SJSA1 (cell line): Measurements from ENCODE around the gene SPANXN3. TPM values are rescaled to one million over a fixed set of nuclear protein-coding genes. Genes with fewer than 3 reads are reported as not detected.
"Not testable (repeated sequence)": the region's sequence is repeated elsewhere in the genome, so short reads cannot be mapped to it uniquely, and the experiment has no call there.

ENCODE experiments used
- DNase-seq, 2 experiments: peaks; one replicate each; pipeline ENCODE4 v3.0.0-alpha.2; 2015 to 2020; ENCODE audit warnings: low spot score in 2 of 2, low read depth in 1 of 2
- H3K27ac ChIP-seq: fragments of 250-450 bp; sonication (Bioruptor Pico); 2 replicates; pipeline ENCODE4 v1.5.1; 2020; ENCODE audit warnings: mild to moderate bottlenecking, moderate library complexity
- H3K27me3 ChIP-seq: fragments of 250-450 bp; sonication (Bioruptor Pico); replicated peaks from 2 replicates; pipeline ENCODE4 v1.5.1; 2020; ENCODE audit warnings: mild to moderate bottlenecking, moderate library complexity
- H3K36me3 ChIP-seq: fragments of 250-450 bp; sonication (Bioruptor Pico); 2 replicates; pipeline ENCODE4 v1.5.1; 2020; ENCODE audit warnings: mild to moderate bottlenecking
- H3K4me1 ChIP-seq: fragments of 250-450 bp; sonication (Bioruptor Pico); replicated peaks from 2 replicates; pipeline ENCODE4 v1.6.1; 2021; ENCODE audit warnings: mild to moderate bottlenecking
- H3K4me3 ChIP-seq: fragments of 250-450 bp; sonication (Bioruptor Pico); 2 replicates; pipeline ENCODE4 v1.5.1; 2020; ENCODE audit warnings: mild to moderate bottlenecking
- H3K9me3 ChIP-seq: fragments of 250-450 bp; sonication (Bioruptor Pico); replicated peaks from 2 replicates; pipeline ENCODE4 v1.5.1; 2020; ENCODE audit warnings: mild to moderate bottlenecking
- total RNA-seq: library from RNA; depleted of rRNA; stranded (reverse); fragments of >200 nt; shearing (Covaris generic); gene quantifications from 2 replicates; pipeline ENCODE4 v1.2.3, GENCODE V29; 2014; rRNA removed

Gene SPANXN3
- not detected in 2 replicates for total RNA-seq

GRCh38 chrX:143517375-143517774, at the start of gene SPANXN3:
SPANXN3 (minus strand) TSS chrX:143517475; CDS start chrX:143517391, 84 bp downstream.
- H3K4me1 ChIP-seq, H3K27ac ChIP-seq, H3K27me3 ChIP-seq, H3K9me3 ChIP-seq, H3K4me3 ChIP-seq, DNase-seq, H3K36me3 ChIP-seq: not testable (repeated sequence)

- Histone ChIP-seq H3K4me3 (no peak overlapping the region), H3K4me1 (no peaks in the 10 kb centered on the region), H3K36me3 (no peaks in the 10 kb centered on the region), H3K9me3 (no peaks in the 10 kb centered on the region), H3K27ac (no peak overlapping the region), H3K27me3 (no peaks in the 10 kb centered on the region)
- DNase-seq, result no peak
Observed at GRCh38 chrX:143536176-143536575, 18.9 kb upstream of the SPANXN3 start.

GRCh38 chrX:143502196-143502595, 15.1 kb downstream of the SPANXN3 start:
- not testable (repeated sequence) for H3K27ac ChIP-seq, H3K9me3 ChIP-seq, H3K36me3 ChIP-seq, H3K27me3 ChIP-seq, H3K4me1 ChIP-seq, H3K4me3 ChIP-seq, DNase-seq

GRCh38 chrX:143500751-143501150, 16.5 kb downstream of the SPANXN3 start:
- no peak overlapping the region for H3K27ac ChIP-seq
- no peaks in the 10 kb centered on the region for H3K9me3 ChIP-seq
- no peaks in the 10 kb centered on the region for H3K36me3 ChIP-seq
- no peak overlapping the region for H3K4me3 ChIP-seq
- no peaks in the 10 kb centered on the region for H3K27me3 ChIP-seq
- no peak for DNase-seq
- H3K4me1 ChIP-seq, result no peaks in the 10 kb centered on the region

GRCh38 chrX:143486105-143486504, 31.2 kb downstream of the SPANXN3 start:
- Histone ChIP-seq H3K4me1 (no peaks in the 10 kb centered on the region), H3K4me3 (no peak overlapping the region), H3K27ac (no peak overlapping the region), H3K9me3 (no peaks in the 10 kb centered on the region), H3K27me3 (no peaks in the 10 kb centered on the region), H3K36me3 (no peaks in the 10 kb centered on the region)
- no peak for DNase-seq

- DNase-seq, result no peak
- H3K36me3 ChIP-seq, result no peaks in the 10 kb centered on the region
Observed at GRCh38 chrX:143476751-143477150, 40.5 kb downstream of the SPANXN3 start.

GRCh38 chrX:143472347-143472938, 44.8 kb downstream of the SPANXN3 start:
- no peak for DNase-seq
- Histone ChIP-seq H3K4me3 (no peak overlapping the region), H3K4me1 (no peaks in the 10 kb centered on the region), H3K9me3 (no peaks in the 10 kb centered on the region), H3K27me3 (no peaks in the 10 kb centered on the region), H3K36me3 (no peaks in the 10 kb centered on the region), H3K27ac (no peak overlapping the region)

More at GRCh38 chrX:143476751-143477150, 40.5 kb downstream of the SPANXN3 start:
- H3K4me3 ChIP-seq, result no peak overlapping the region
- H3K9me3 ChIP-seq, result no peaks in the 10 kb centered on the region
- no peaks in the 10 kb centered on the region for H3K27me3 ChIP-seq
- H3K27ac ChIP-seq, result no peak overlapping the region
- no peaks in the 10 kb centered on the region for H3K4me1 ChIP-seq

- Histone ChIP-seq H3K27me3 (no peaks in the 10 kb centered on the region), H3K4me1 (no peaks in the 10 kb centered on the region), H3K4me3 (no peak overlapping the region), H3K9me3 (no peaks in the 10 kb centered on the region), H3K27ac (no peak overlapping the region), H3K36me3 (no peaks in the 10 kb centered on the region)
- DNase-seq, result no peak
Observed at GRCh38 chrX:143466130-143466529, 51.1 kb downstream of the SPANXN3 start.

- H3K4me3 ChIP-seq, result no peak overlapping the region
- DNase-seq, result no peak
- H3K9me3 ChIP-seq, result no peaks in the 10 kb centered on the region
Observed at GRCh38 chrX:143462696-143463095, 54.6 kb downstream of the SPANXN3 start.

GRCh38 chrX:143461606-143462005, 55.7 kb downstream of the SPANXN3 start:
- Histone ChIP-seq H3K4me3 (no peak overlapping the region), H3K27me3 (no peaks in the 10 kb centered on the region), H3K27ac (no peak overlapping the region), H3K36me3 (no peaks in the 10 kb centered on the region), H3K4me1 (no peaks in the 10 kb centered on the region), H3K9me3 (no peaks in the 10 kb centered on the region)
- no peak for DNase-seq

More at GRCh38 chrX:143462696-143463095, 54.6 kb downstream of the SPANXN3 start:
- no peaks in the 10 kb centered on the region for H3K4me1 ChIP-seq
- no peaks in the 10 kb centered on the region for H3K36me3 ChIP-seq
- H3K27me3 ChIP-seq, result no peaks in the 10 kb centered on the region
- H3K27ac ChIP-seq, result no peak overlapping the region

Other genes starting within 250 kb of the SPANXN3 start
- gene SLITRK4, start 118.6 kb upstream of the SPANXN3 start, total RNA-seq, result not detected in 2 replicates
- gene SPANXN2, start 203.3 kb upstream of the SPANXN3 start, total RNA-seq, result not detected in 2 replicates